NCI-H1092 (cell line): ENCODE data around the gene FLRT1.

Source experiments
- DNase-seq: peaks from one replicate; lab custom pipeline; 2025; lab: John Stamatoyannopoulos, UW

Gene FLRT1

GRCh38 chr11:64035576-64035975 lies at the start of gene FLRT1:
Gene FLRT1, plus strand, starts transcription at chr11:64035931. Its CDS starts 80,337 bp downstream, at chr11:64116268.
- no peak for DNase-seq

GRCh38 chr11:63986156-63986931 lies 49.4 kb upstream of the FLRT1 start, which contains the start of gene OTUB1:
Gene OTUB1, plus strand, starts transcription at chr11:63986438. Its CDS starts 19 bp downstream, at chr11:63986457.
- peak; percentile 96 for DNase-seq

DNA sequence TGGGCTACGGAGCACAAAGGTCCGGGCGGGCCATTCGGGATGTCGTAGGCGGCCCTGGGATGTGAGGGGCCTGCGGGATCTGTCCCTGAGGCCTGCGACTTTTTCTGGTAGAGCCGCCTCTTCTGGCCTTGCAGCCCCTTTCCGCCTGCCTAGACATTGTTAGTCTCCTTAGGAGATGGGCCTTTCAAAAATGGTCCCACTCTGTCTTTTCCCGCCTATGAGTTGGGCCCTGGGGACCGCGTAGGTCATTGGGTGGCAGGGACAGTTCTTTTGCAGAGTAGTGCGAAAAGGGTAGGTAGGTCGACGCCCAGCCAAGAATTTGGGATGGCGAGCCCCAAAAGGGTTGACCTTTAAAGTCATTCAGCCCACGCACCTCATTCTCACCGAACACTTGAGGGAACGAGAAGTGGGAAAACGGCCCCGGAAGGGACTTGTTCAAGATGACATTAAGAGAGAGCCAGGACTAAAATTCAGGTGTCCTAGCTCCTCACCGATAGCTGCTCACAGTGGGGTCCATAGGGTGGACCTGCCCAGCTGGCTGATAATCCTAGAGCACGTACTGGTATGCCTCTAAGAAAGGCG lies 48.7 kb upstream of the FLRT1 start:
- DNase-seq, result no peak

DNA sequence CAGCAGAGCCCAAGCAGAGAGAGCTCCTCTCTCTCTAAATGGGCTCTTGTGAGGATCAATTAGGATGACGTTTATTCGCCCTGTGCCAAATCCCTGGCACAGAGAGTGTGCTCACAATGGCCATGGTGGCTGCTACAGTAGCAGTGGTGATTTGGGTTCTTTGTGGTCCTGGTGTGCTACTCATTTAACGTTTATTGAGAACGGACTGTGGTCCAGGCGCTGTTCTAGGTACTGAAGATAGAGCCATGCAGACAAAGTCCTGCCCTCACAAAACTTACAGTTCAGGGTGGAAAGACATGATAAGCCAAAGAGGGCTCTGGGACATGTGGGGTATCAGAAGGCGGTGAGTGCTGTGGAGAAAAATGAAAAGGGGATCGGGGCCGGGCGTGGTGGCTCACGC lies 44.2 kb upstream of the FLRT1 start:
- no peak for DNase-seq

GRCh38 chr11:63993100-63993499 lies 42.6 kb upstream of the FLRT1 start:
- no peak for DNase-seq

DNA sequence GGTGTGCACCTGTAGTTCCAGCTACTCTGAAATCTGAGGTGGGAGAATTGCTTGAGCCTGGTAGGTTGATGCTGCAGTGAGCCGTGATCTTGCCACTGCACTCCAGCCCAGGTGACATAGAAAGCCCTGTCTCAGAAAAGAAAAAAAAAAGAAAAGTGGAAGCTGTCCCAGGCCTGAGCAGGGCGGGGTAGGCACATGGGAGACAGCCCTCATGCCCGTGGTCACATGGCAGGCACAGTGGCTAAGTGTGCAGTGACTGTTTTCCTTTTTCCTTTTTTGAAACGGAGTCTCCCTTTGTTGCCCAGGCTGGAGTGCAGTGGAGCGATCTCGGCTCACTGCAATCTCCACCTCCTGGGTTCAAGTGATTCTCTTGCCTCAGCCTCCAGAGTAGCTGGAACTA lies 41.7 kb upstream of the FLRT1 start:
- DNase-seq, result no peak

GRCh38 chr11:63996512-63996911 lies 39.2 kb upstream of the FLRT1 start:
- no peak for DNase-seq

DNA sequence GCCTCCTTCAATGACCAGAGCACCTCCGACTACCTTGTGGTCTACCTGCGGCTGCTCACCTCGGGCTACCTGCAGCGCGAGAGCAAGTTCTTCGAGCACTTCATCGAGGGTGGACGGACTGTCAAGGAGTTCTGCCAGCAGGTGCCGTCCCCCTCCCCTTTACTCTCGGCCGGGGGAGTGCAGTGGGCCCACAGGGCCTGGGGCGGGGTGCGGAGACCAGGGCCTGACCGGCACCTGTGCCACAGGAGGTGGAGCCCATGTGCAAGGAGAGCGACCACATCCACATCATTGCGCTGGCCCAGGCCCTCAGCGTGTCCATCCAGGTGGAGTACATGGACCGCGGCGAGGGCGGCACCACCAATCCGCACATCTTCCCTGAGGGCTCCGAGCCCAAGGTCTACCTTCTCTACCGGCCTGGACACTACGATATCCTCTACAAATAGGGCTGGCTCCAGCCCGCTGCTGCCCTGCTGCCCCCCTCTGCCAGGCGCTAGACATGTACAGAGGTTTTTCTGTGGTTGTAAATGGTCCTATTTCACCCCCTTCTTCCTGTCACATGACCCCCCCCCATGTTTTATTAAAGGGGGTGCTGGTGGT lies 38.5 kb upstream of the FLRT1 start:
- no peak for DNase-seq

- no peak for DNase-seq
Observed at GRCh38 chr11:63997801-63998337, 37.9 kb upstream of the FLRT1 start.

GRCh38 chr11:63998558-63999348 lies 37.0 kb upstream of the FLRT1 start:
- DNase-seq, result no peak

- DNase-seq, result no peak
Observed at GRCh38 chr11:63999349-64000025, 36.2 kb upstream of the FLRT1 start.

DNA sequence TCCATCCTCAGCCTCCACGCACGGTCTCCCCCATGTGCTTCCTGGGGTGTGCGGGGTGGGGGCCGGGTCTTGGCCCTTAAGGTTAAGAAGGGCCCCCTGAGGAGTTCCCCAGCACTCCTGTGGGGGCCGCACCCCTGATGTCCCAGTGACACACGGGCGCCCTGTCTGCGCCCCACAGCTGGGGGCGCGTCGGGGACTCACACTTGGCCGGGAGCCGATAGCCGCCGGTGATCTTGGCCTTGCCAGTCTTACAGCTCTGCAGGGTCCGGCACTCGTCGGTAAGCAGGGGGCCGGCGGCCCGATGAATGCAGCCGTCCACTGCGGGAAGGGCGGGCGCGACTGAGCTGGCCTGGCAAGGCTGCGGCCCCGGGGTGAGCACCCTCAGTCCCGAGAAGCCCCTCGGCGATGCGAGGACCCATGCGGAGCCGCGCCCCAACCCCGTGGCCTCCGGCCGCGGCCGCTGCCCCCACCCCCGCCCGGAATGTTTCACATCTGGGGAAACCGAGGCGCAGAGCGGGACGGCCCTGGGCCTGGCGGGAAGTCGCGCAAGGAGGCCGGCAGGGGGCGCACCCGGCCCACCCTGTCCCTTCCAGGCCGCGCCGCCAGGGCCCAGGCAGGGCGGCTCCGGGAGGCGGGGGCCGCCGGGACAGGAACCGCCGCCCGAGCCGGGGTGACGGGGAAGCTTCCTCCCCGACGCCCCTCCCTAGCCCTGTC lies 35.5 kb upstream of the FLRT1 start:
- DNase-seq, result no peak

DNA sequence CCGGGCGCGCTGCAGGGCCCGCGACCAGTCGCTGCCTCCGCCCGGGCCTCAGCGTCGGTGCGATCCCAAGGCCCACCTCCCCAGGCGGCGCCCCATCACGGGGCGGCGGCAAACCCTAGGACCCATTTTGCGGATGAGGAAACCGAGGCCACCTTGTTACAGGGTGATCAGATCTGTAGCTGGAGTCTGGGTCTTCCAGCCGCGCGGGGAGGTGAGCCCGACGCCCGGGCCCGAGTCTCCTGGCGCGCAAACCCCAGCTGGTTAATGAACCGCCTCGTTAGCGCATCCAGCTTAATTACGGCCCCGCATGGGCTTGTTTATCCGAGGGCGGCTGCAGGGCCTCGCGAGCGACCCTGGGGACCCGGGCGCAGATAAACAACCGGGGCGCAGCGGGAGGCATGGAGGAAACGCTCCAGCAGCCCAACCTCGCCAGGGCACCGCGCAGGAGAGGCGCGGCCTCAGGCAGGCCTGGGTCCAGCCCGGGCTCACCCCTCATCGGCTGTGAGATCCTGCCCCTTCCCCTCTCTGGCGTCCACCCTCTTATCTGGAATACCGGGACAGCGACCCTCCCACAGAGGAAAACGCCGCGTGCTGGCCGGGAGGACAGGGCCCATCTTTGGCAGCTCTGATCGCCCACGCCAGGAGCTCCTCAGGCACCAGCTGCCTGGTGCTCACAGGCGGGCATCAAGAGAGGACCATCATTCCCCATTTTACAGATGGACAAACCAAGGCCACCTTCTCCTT lies 34.8 kb upstream of the FLRT1 start:
- no peak for DNase-seq

DNA sequence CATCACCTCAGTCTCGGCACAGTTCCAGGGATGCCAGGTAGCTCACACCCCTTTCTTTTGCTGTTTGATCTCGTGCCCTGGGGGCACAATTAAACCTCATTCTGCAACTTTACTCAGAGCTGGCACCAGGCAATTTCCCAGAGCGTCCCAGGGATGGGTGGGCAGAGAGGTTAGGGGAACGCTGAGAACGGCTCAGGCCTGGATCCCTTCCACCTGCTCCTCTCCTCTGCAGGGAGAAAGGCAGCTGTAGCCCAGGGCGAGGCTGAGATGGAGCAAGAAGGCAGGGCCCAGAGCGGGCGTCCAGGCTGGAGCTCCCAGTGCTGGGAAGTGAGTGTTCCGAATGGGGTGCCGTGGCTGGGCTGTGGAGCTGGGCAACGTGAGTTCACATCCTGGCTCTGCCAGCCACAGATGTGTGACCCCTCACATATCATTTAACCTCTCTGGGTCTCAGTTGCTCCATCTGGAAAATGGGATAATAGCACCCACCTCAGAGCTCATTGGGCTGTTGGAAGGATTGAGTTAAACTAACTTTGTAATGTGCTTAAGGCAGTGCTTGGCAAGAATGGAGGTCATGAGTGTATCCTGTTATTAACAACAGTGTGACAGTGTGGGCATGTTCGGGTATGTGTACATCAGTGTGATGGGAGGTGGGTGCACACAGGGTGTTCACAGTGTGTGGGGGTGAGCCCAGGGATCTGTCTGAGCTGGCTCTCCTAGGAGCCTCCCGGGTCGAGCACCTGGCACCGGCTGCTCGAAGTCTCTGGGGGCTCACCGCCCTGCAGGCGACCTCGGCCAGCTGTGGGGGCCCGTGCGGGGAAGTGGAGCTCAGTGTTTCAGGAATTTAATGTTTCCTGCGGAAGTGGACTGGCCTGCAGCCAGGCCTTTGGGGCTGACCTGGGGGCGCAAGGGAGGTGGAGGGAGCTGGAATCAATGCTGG lies 34.0 kb upstream of the FLRT1 start:
- peak; percentile 38 for DNase-seq

DNA sequence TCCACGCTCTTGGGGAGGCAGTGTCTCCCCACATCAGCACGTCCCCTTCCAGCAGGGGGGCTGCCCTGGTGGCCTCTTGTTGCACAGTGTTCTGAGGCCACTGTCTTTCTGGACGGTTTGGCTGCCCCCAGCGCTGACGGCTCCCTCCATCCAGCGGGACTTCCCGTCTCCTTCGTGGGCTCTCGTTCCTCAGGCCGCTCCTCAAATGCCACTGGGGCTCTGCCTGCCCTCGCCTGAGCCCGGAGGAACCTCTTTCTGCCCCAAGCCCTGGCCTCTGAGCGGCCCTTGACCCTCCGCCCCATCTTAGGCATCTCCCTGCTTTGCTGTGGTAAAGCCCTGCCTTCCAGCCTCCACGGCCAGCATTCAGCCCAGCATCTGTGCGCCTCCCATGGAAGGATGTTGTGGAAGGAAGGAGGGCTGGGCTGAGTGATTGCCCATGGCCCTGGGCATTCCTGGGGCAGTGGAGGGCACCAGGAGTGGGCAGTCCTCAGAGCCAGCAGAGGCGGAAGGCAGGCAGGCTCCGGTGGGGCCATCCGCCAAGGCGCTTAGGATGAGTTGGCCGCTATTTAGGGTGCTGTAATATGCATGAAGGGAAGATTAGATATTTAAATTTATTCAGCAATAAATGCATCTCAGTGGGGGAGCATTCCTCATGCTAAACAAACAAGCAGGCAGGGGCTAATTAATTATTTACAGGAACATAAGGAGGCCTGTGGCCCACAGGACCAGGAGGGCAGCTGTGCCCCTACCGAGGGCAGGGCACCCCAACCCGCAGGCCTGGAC lies 31.7 kb upstream of the FLRT1 start:
- no peak for DNase-seq

- no peak for DNase-seq
Observed at GRCh38 chr11:64004590-64004984, 31.1 kb upstream of the FLRT1 start.

GRCh38 chr11:64005691-64006090 lies 30.0 kb upstream of the FLRT1 start:
- no peak for DNase-seq

GRCh38 chr11:64006398-64006797 lies 29.3 kb upstream of the FLRT1 start:
- no peak for DNase-seq
